ENCODE results near the gene HAAO. TPM values are rescaled to one million over a fixed set of nuclear protein-coding genes. Genes with fewer than 3 reads are reported as not detected.
A peak's percentile ranks its signal among the peaks of the same experiment; 100 is the strongest.

HAAO gene
- polyA plus RNA-seq, 3 donors, result 42.6 to 53.6 (median 49.0) TPM

DNA sequence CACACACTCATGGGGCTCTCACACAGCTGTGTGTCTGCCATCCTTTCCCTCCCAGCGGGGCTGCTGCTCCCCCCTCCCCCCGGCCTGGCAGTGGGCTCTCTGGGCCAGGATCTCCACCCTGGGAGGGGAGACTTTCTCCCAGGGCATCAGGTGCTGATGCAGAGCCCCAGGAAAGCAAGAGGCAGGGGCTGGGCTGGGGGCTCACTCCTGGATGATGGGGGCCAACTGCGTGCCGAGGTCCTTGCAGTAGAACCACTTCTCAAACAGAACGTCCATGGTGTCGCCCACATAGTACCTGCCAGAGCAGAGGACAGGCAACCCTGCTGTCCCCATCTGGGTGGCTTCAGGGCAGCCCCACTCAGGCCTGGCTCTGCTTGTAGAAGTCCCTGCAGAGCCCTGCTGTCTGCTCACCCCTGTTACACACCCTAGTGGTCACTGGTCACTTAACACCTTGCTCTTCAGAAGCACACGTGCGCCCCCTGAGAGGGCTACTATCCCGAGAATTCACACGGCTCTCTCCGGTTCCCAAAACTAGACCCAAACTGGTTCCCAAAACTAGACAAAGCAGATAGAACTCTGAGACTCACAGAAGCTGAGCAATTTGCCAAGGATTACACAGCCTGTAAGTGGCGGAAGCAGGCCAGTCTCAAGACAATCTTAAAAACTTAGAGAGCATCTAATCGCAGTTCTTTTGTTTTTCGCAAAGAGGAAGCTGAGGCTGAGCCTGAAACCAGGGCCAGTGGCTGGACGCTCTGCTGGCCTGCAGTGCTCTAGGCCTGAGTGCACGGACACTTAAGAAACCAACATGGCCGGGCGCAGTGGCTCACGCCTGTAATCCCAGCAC lies 21.9 kb downstream of the HAAO start:
- DNase-seq, result peak; percentile 31

DNA sequence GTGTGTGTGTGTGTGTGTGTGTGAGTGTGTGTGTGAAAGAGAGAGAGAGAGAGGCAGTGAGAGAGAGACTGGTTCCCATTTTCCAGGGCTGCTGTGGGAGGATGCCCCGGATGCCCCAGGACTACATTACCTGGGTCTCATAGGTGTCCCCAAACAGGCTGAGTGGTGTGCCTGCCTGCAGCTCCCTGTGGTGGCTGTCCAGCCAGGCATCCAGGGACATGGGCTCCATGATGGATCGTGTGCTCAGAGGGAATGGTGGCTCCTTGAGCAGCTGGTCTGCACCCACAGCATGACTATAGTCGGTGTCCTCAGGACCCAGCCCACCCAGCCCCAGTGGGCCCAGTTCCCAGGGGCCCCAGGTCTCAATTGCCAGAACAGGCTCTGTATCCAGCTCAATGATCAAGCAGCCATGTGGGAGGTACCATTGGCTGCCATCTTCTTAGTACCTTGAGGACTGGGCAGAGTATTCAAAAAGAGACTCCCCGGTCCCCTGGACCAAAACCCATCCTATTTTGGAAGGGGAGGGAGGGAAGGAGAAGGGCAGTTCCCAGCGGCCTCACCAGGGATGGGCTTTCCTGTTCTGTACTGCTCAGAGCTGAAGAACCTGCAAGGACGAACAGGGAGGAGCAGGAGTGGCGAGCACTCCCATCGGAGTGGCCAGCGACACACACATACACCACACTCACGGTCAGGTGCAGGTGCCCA lies 22.6 kb downstream of the HAAO start:
- DNase-seq, result no peak

DNA sequence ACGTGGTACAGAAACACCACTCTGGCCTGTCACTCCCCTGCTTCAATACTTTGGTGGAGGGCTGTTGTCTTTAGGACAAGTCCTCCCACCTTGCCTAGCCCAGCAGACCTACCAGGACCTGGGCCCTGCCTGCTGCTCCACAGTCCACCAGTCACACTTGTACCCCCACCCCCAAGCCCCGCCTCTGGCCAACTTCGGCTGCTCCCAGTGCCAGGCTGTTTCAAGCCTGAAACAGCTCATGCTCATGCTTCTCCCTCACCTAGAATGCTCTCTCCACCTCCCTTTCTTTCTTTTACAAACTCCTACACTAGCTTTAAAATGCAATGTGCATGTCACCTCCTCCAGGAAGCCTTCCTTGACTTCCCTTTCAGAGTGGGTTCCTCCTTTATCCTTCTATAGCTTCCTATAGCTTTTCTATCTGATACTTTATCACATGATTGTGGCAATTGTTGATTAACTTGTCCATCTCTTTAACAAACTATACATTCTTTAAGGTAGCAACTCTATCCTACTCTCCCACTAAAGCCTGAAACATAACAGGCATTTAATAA lies 23.6 kb downstream of the HAAO start:
- no peak for DNase-seq

DNA sequence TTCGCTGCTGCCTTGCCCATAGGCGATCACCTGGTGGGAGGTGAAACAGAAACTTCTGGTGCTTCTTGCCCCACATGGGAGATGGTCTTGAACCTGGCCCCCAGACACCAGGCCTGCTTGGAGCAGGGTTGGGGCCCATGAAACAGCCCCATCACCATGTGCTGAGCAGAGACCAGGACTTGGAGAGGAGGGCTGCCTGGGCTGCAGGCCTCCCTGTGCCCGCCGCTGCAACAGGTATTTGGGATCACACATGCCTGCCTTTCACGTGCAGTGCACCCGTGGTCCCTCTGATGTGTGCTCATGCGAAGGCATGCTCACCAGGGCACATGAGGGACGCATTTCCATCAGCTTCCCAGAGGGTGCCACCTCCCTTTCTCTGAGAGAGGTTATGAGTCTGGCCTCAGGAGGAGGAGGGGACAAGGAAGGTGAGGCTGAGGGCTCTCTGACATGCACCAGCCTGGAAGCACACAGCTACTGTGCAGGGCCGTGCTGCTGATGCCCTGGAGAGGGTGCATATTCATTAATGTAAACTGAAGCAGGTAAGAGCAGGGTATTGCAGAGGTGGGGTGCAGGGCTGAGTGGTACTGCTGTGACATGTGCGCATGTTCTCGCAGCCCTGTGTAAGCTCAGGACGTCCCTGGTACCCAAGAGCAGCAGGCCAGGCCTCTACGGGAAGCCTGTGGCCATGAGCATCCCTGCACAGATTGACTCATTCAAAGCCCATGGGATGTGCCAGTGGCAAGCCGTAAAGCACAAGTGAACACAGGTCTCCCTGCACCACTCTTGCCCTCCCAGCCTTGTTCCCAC lies 24.3 kb downstream of the HAAO start:
- no peak for DNase-seq

DNA sequence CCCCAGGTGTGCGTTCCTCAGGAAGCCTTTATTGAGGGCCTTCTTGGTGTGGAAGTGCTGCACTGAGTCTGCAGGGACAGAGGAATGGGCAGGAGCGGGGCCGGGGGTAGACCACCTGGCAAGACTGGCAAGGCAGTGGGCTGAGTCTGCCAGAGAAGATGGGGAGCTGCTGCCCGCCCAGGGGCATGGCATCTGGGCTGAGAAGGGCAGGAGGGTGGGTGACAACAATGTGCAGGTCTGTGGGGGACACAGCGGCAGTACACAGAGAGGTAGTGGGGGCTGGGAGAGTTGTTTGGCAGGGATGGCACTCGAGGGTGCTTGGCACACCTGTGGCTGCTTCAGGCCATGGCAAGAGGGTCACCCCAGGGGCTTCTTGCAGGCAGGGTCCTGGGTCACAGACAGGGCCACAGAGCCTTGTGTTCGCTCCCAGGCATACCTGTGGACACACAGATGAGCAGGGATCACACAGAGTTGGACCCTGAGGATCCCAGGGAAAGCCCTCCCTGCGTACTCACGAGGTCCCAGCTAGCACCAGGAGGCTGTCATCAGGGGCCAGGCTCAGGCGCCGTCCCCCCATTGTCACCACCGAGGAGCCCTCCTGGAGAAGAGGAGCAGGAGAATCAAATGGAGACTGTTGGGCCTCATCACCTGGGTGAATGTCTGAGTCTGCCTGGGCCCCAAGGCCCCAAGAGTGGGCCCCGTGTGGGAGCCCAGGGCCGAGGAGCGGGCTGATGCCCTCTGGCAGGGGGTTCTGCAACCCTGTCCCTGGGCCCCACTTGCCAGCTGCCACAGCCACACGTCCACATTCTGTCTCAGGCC lies 25.1 kb downstream of the HAAO start:
- DNase-seq, result no peak

DNA sequence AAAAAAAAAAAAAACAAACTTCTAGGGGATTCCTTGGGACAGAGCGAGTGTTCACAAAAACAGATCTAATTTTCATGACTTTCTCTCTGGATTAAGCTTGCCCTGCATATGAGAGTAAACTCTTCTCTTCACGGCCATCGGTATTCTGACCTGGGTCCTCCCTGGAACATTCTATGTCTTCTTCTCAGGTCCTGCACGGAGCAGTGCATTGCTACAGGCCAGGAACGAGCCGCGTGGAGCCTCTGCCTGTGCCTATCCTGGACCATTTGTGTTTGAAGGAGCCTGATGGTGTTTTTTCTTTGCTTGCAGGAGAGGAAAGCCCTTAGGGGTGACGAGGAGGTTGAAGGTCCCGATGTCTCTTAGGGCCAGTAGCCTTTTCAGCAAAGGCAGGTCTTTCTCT lies 26.7 kb downstream of the HAAO start:
- DNase-seq, result no peak

DNA sequence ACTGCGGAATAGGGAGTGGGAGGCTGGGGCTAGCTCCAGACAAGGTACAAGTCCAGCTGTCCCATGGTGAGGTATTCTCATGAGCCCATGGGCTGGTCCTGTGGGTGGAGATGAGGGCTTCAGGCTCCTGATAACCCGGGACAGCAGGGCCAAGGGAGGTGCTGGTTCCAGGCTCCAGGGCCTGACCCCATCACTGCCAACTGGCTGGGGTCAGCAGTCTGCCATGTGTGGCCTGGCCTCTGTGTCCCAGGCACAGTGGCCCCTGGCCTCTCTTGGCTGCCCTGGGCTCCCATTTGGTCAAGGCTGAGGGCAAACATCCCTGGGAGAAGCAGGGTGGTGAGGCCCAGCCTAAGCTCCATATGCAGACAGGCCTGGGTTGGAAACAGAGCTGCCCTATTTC lies 27.5 kb downstream of the HAAO start:
- no peak for DNase-seq

DNA sequence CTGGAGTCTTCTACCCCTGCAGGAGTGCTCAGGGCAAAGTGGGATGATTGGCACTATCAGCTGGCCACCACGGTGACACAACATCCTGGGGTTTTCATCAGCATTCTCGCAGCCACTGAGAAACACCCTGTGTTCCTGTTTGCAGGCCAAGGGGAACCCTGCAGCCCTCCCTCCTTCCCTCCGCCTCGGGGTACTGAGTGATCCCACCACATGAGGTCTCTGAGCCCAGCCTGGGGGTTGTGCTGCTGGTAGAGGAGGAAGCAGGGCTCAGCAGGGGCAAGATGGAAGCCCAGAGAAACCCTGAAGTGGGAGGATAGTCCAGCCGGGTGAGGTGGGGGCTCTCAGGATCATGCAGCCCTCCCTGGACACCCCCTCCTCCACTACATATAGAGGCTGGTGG lies 28.3 kb downstream of the HAAO start, which contains the start of gene OXER1:
OXER1 (minus strand) TSS at position 40 of the 400 bp plus-strand sequence. CDS start 73 bp downstream, outside the sequence.
- no peak for DNase-seq

DNA sequence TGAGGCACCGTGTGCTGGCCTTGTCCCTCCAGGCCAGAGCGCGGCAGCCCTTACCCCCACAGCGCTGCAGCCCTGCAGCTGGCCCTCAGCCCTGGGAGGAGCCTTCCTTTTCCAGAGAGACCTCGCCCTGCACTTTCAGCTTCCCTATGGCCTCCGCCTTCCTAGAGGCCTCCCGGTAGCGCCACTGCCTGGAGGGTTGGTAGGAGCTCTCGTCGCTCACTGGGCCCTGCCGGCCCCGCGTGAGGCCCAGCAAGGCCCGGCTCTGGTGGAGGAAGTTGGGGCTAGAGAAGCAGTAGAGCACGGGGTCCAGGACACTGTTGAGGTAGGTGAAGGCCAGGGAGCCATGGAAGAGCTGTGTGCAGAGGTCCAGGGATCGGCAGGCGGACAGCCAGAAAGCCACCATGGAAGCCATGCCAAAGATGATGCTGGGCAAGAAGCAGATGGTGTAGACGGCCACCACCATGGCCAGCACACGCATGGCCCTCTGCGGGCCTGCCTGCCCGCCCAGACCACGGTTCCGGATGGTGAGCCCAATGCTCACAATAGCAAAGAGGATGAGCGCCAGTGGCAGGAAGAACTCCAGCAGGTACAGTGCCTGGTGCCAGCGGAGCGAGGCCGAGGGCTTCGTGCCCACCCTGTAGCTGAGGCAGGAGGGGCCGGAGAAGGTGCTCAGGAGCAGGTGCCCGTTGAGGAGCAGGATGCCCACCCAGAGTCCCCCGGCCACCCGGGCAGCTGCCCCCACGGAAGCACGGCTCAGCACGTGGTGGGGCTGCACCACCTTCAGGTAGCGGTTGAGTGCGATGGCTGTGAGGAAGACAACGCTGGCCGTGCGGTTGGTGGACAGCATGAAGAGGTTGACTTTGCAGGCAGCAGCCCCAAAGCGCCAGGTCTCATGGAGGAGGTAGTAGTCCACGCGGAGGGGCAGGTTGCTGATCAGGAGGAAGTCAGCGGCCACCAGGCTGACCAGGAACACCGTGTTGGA lies 29.3 kb downstream of the HAAO start:
- no peak for DNase-seq

DNA sequence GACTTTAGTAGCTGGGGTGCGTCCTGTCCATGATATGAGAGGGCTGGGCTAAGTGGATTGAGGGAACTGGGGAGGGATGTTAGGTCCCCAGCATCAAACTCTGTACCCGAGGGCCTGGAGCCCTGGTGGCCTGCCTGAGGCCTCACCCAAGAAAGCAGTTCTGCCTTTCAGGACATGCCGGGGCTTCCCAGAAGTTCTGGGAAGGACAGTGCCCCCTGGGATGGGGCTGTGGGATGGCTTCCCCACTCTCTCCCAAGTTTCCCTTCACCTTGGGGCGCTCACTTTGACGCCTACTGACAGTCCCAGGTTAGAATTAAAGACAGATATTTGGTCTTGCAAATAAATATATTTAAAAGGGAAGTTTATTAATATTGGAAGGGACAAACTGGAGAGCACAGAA lies 30.2 kb downstream of the HAAO start:
- DNase-seq, result no peak

DNA sequence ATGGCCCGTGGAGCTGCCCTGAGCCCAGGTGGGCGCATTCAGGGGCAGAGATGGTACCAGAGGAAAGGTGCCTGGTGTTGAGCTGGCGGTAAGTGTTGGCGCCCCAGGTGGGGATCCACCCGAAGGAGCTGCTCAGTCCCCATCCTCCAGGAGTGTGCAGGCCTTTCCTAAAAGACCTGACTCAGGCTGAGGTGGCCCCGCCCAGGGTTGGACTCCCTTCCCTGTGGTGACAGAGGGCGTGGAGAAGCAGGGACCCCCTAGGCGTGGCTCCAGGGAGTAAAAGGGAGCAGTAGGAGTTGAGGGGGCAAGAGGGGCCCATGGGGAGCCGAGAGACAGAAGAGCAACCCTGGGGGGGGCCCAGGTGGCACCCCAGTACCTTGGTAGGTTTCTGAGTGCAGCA lies 30.8 kb downstream of the HAAO start:
- DNase-seq, result no peak

DNA sequence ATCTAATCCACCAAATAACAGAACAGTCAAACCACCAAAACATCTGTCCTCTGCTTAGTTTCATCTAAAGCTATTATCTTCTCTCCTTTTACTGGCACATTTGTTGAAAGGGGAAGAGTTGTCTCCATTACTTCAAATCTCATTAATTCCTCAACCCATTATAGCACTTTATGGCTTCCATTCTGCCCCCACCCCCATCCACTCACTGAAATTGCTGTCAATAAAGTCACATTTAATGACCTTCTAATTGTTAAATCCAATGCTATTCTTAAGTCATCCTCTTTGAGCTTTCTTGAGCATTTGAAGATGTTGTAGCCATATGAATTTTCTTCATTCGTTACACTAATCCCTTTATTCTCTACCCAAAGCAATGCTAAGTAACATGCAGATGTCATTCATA lies 33.6 kb downstream of the HAAO start:
- no peak for DNase-seq

DNA sequence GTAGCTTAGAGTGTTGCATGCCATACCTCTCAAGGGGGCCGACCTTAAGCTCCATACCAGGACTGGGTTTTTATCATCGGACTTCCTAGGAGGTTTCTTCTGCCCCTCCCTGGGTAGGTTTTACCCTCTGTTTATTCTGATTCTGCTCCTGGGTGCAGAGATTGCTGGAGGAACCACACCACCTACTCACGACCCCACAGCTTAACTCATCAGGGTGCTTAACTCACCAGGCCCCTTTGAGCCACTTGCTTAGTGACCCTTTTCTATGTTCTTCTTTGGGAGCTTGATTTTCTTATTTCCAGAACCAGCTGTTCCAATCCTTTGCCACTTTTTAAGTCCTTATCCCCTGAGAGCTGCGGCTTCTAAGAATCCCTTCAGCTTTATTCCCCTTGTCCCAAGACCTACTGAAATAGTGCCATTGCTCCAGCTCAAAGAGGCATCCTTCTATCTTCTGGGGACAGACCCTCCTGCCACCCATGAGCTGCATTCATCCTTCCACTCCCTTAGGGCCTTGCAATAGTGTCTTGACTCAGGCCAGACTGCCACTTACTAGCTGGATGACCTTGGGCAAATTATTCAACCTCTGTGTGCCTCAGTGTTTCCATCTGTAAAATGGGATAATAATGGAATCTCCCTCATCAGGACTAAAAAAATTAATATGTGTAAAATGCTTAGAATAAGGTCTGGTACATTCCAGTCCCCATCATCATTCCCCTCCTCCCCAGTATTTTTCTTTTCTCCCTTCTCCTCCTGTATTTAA lies 34.2 kb downstream of the HAAO start:
- no peak for DNase-seq

DNA sequence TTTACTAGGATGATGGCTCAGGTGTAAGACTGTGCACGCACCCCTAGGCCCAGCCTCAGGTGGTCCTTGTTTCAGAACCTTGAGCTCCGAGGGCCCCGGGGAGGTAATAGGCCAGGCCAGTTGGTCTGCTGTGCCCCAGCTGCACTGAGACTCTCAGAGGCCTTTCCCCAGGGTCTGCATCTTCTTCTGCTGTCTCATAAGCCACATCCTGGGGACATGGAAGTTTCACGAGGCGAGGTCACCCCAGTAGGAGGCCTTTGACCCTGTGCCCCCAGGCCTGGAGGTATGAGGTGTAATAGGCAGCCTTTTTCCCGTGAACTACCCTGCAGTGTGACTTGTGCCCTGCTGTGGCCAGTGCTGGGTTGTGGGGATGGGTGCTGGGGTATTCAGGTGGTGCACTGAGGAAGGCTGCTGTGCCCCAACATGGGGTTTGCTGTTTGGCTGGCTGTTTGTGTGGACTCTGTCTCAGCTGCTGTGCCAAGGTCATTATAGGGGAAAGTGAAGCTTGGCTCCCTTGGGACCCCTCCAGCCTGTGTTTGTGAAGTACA lies 35.3 kb downstream of the HAAO start:
- no peak for DNase-seq

DNA sequence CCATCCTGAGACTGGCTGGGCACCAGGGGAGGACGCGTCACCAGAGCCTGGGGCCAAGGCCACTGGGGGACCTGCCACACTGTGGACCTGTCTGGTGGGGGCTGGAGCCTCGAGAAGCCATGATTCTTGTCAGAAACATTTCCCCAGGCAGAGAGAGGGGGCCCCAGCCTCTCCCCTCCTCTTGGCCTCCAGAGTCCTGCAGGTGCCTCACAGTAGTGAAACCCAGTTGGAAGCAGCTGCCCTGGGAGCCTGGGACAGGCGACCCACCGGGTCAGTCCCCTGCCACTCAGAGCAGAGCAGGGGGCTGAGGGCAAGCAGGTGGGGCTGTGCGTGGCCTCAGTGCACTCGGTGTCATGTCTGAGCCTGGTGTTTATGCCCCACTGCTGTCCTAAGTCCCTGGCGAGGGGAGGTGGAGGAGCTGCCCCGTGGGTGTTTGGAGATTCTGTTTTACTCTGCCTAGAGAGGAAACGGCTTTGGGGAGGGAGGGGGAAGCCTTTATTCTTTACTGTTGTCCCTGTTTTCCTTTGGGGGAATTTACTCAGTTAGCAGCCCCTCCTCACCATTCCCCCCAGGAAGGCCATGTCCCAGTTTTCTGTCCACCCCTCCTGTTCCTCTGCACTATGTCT lies 36.1 kb downstream of the HAAO start:
- no peak for DNase-seq

DNA sequence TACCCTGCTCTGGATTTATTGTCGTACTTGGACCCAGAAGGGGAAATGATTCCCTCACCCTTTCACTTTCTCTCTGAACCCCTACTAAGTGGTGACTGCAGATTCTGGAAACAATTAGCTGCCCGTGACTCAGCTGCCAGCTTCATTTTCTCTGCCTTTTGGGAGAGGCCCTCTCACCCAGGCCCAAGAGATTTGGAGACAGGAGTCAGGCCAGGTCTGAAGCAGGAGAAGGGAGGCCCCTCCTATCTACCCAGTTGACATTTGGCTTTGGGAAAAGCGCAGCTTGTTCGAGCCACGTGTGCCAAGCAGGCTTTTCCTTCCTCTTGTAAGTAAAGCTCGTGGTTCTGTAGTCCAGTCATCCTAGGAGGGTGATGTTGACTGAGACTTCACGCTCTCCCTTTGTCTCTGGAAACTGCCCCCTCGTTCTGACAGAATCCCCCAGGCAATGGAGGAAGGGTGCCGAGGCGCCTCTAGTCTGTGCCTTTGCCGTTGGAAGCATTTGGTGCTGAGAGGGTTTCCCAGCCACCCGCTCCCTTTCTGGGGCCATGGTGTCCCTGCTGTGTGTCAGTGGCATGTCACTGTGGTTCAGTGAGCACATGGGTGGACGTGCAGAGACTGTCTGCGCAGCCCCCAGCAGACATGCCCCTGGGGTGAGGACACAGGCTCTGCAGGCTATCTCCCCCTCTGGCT lies 37.0 kb downstream of the HAAO start:
- DNase-seq, result no peak

DNA sequence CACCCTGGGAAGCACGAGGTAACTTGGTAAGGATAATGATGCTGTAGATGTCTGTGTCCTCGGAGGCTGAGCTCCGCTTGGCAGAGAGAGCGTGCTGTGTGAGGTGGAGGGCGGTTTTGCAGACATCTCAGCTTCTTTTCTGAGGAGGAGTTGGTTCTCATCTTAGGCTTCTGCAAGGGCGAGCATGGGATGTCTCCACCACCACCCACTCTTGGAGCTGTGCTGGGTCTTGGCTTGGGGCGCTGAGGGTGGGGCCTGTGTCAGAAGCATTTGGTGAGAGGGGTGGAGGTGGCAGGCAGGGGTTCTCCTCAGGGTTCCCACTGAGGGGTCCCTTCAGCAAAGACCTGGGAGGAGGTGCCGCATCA lies 37.6 kb downstream of the HAAO start:
- DNase-seq, result no peak

Measured in renal pelvis (tissue), 4 donors.